Mesendoderm (in vitro differentiated cells): Measurements from ENCODE around the gene ARRB2.

Experiments
- DNase-seq: peaks from one replicate; pipeline ENCODE4 v3.0.0; 2013
- H2AK5ac ChIP-seq: 2 replicates; pipeline ENCODE4 v1.6.1; 2013; ENCODE audit warnings: low read length, inconsistent platforms
- H2BK120ac ChIP-seq: 2 replicates; pipeline ENCODE4 v1.6.1; 2013; ENCODE audit warnings: low read depth, mild to moderate bottlenecking, low read length, moderate library complexity, mixed read lengths
- H2BK15ac ChIP-seq: replicated peaks from 2 replicates; pipeline ENCODE4 v1.6.1; 2013; ENCODE audit warnings: low read depth, mild to moderate bottlenecking, moderate library complexity
- H2BK5ac ChIP-seq: 2 replicates; pipeline ENCODE4 v1.6.1; 2013; ENCODE audit warnings: low read length, inconsistent platforms
- H3K18ac ChIP-seq: 2 replicates; pipeline ENCODE4 v1.6.1; 2013; ENCODE audit warnings: mild to moderate bottlenecking, low read length, mixed read lengths
- H3K23ac ChIP-seq: one replicate; pipeline ENCODE4 v1.6.1; 2013; ENCODE audit warnings: low read length
- H3K27ac ChIP-seq: 2 replicates; pipeline ENCODE4 v1.5.1; 2013; ENCODE audit warnings: low read depth, mild to moderate bottlenecking, inconsistent platforms, low read length, moderate library complexity
- H3K27me3 ChIP-seq: 2 replicates; pipeline ENCODE4 v1.6.1; 2013; ENCODE audit warnings: low read length, control low read depth, mild to moderate bottlenecking, inconsistent platforms; ENCODE audit not compliant: insufficient read depth, poor library complexity
- H3K36me3 ChIP-seq: 2 replicates; pipeline ENCODE4 v1.6.1; 2013; ENCODE audit warnings: low read length, inconsistent platforms; ENCODE audit not compliant: control insufficient read depth, insufficient read depth
- H3K4ac ChIP-seq: one replicate; pipeline ENCODE4 v1.6.1; 2013; ENCODE audit warnings: low read depth, mild to moderate bottlenecking, low read length, moderate library complexity
- H3K4me1 ChIP-seq: 2 replicates; pipeline ENCODE4 v1.6.1; 2013; ENCODE audit warnings: low read depth, low read length, inconsistent platforms; ENCODE audit not compliant: control insufficient read depth
- H3K4me2 ChIP-seq: 2 replicates; pipeline ENCODE4 v1.6.1; 2013; ENCODE audit warnings: low read length
- H3K4me3 ChIP-seq: 2 replicates; pipeline ENCODE4 v1.5.1; 2013; ENCODE audit warnings: mild to moderate bottlenecking, low read length
- H3K56ac ChIP-seq: one replicate; pipeline ENCODE4 v1.6.1; 2013; ENCODE audit warnings: low read length
- H3K79me1 ChIP-seq: 2 replicates; pipeline ENCODE4 v1.6.1; 2013; ENCODE audit warnings: low read length, inconsistent platforms
- H3K79me2 ChIP-seq: 2 replicates; pipeline ENCODE4 v1.6.1; 2013; ENCODE audit warnings: mild to moderate bottlenecking, low read length; ENCODE audit not compliant: control insufficient read depth, insufficient read depth
- H3K9ac ChIP-seq: 2 replicates; pipeline ENCODE4 v1.6.1; 2013; ENCODE audit warnings: low read length, inconsistent platforms
- H4K5ac ChIP-seq: one replicate; pipeline ENCODE4 v1.6.1; 2013; ENCODE audit warnings: low read length
- H4K8ac ChIP-seq: one replicate; pipeline ENCODE4 v1.6.1; 2013; ENCODE audit warnings: low read depth, mild to moderate bottlenecking, control low read depth, low read length, moderate library complexity
- WGBS: extraction: QIAGEN DNeasy Blood & Tissue Kit; methylation state at CpG from one replicate; pipeline ENCODE4 v1.1.7; 2013; ENCODE audit warnings: low lambda C conversion rate, missing lambda C conversion rate; ENCODE audit not compliant: insufficient coverage; ENCODE audit errors: extremely low coverage; 5-methylcytosine and 5-hydroxymethylcytosine counted together

Gene ARRB2

DNA sequence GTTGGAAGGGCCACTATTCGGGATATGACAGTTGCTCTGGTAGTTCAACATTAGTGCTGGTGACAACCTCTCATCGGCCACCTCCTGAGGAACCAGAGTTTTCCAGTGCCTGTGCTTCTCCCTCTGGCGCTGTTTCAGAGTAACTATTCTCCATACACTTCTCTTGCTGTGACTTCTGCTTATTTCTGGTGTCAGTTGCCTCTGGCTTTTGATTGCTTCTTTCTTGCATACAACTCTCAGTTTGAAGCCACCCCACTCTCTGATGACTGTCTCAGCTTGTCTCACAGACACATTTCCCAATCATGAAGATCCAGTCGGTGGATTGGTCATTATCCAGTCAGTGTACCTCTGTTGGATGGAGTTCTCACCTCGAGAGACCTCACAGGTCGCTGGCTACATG, 57.9 kb downstream of the ARRB2 start:
- no peak overlapping the region for H2BK15ac ChIP-seq
- no peak overlapping the region for H3K18ac ChIP-seq
- H3K36me3 ChIP-seq: no peaks in the 10 kb centered on the region

DNA sequence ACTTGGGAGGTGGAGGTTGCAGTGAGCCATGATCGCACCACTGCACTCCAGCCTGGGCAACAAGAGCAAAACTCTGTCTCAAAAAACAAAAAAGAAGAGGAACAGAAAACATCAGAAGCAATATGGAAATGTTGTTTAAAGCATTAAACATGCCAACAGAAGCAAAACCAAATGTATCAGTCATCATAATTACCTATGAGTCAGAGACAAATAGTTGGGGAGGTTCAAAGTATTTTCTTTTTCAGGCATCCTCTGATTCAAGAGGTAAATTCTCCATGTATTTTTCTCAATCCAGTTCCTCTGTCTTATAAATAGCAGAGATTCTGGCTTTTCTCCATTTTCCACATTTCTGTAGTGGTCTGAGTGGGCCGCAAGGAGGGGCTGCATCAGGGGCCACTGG, 59.2 kb downstream of the ARRB2 start:
- H3K4me1 ChIP-seq: no peaks in the 10 kb centered on the region
- H3K79me2 ChIP-seq: no peaks in the 10 kb centered on the region
- no peak for DNase-seq
- H3K18ac ChIP-seq: no peak overlapping the region
- no CpG with 5 or more reads among the region's 2 CpGs for WGBS
- no peak overlapping the region for H2BK5ac ChIP-seq
- no peak overlapping the region for H3K23ac ChIP-seq
- no peak overlapping the region for H3K4me2 ChIP-seq
- H2BK120ac ChIP-seq: no peak overlapping the region
- no peak overlapping the region for H3K9ac ChIP-seq
- H2AK5ac ChIP-seq: no peak overlapping the region
- H2BK15ac ChIP-seq: no peak overlapping the region
- H3K36me3 ChIP-seq: no peaks in the 10 kb centered on the region
- no peak overlapping the region for H4K8ac ChIP-seq
- H3K79me1 ChIP-seq: no peaks in the 10 kb centered on the region
- no peak overlapping the region for H4K5ac ChIP-seq
- H3K4me3 ChIP-seq: no peak overlapping the region
- no peak overlapping the region for H3K27ac ChIP-seq
- no peak overlapping the region for H3K56ac ChIP-seq
- no peak overlapping the region for H3K4ac ChIP-seq
- no peaks in the 10 kb centered on the region for H3K27me3 ChIP-seq

More for the DNA sequence above, 57.9 kb downstream of the ARRB2 start:
- Histone ChIP-seq H2AK5ac (no peak overlapping the region), H3K56ac (no peak overlapping the region), H3K4me3 (no peak overlapping the region), H3K79me2 (no peaks in the 10 kb centered on the region), H3K79me1 (no peaks in the 10 kb centered on the region), H2BK5ac (no peak overlapping the region), H2BK120ac (no peak overlapping the region), H4K8ac (no peak overlapping the region), H3K4ac (no peak overlapping the region), H3K9ac (no peak overlapping the region), H3K23ac (no peak overlapping the region), H4K5ac (no peak overlapping the region), H3K27ac (no peak overlapping the region), H3K4me1 (no peaks in the 10 kb centered on the region), H3K4me2 (no peak overlapping the region), H3K27me3 (no peaks in the 10 kb centered on the region)
- no CpG with 5 or more reads among the region's 6 CpGs for WGBS
- no peak for DNase-seq
